NK-92 (cell line): ENCODE data around the gene C2CD4C.
"Not testable (repeated sequence)": the region's sequence is repeated elsewhere in the genome, so short reads cannot be mapped to it uniquely, and the experiment has no call there.

Source experiments
- DNase-seq: peaks from one replicate; lab custom pipeline; 2025; ENCODE audit not compliant: unreplicated experiment; lab: John Stamatoyannopoulos, UW

C2CD4C gene

DNA sequence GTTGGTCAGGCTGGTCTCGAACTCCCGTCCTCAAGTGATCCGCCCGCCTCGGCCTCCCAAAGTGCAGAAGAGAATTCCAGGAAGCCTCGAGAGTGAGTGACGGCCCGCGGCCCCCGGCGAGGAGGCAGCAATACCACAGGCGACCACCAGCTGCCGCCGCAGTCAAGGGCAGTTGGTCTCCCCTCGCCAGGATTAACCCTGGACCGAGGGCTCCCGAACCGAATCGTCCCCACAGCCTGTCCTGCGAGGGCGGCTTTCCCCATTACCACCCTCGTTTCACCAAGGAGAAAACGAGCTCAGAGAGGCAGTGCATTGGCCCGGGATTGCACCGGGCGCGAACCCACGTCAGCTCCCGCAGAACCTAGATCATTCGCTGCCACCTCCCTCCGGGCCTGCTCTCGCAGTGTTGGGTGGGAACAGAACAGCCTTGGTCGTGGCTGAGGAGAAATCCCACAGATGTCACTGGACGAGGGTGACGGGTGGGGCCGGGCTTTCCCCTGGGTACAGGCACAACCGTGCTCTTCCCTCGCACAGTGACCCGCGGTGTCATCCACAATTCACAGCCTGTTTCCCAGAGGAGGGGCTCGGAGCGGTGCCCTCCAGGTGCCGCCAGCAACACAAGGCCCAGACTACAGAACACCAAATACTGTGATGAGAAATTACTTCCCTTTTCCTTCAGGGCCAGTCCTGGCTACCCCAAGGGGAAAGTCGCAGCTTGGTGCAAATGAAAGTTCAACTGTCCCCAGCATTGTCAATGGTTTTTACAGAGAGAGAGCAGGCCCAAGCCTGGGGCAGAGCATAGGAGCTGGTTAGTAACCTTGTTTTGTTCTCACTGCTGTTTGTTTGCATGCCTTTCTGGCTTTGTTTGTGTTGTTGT lies 24.8 kb downstream of the C2CD4C start:
- no peak for DNase-seq

GRCh38 chr19:383040-383439 lies 25.9 kb downstream of the C2CD4C start:
- DNase-seq: no peak

- DNase-seq: not testable (repeated sequence)
These were observed 26.4 kb downstream of the C2CD4C start for GRCh38 chr19:382578-382977.

- DNase-seq: not testable (repeated sequence)
These were observed 27.0 kb downstream of the C2CD4C start for GRCh38 chr19:381901-382300.

- DNase-seq: not testable (repeated sequence)
These were observed 28.2 kb downstream of the C2CD4C start for GRCh38 chr19:380618-381219.

DNA sequence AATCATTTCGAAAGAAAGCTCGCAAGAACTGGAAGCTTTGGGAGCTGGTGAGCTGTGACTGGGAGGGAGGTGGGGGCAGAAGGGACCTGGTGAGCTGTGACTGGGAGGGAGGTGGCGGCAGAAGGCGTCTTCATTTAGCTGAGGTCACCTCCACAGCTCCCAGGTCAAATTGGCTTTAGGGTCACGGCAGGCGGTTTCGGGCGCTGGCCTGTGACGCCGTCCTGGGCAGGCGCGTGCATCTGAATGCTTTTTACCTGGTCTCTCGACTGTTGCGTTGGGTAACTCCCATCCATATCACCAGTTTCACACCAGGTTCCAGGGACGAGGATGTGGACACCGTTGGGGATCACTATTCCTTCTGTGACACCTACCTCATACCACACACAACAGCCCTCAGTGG lies 29.2 kb downstream of the C2CD4C start:
- no peak for DNase-seq

DNA sequence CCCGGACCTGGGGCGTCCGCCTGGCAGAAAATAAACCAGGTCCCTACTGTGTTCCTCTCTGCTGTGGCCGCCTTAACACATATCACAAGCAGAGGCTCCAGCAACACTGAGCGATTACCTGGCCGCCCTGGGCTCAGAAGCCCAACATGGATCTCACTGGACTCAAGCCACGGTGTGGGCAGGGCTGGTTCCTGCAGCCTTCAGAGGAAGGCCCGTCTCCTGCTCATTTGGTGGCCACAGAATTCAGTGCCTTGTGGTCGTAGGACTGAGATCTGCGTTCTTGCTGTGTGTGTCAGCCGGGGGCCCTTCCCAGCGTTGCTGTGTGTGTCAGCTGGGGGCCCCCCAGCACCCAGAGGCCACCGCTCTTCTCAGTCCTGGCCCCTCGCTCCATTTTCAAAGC lies 30.2 kb downstream of the C2CD4C start:
- DNase-seq: no peak

- DNase-seq: no peak
These were observed 31.0 kb downstream of the C2CD4C start for GRCh38 chr19:377801-378581.

DNA sequence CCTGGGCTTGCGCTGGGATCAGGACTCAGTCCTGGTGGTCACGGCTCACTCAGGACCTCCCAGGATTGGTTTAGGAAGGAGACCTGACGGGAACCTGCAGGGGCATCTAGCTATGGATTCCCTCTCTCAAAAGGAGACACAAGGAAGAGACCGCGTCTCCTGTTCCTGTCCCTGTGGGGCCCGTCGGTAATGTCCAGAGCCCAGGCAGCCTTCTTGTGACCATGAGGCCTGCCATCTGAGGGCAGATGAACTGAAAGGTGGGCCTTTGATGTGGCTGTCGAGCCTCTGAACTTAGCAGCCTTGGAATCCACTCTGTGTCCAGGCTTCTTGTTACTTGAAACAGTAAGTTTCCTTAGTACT lies 32.9 kb downstream of the C2CD4C start:
- DNase-seq: no peak

- no peak for DNase-seq
These were observed 33.4 kb downstream of the C2CD4C start for GRCh38 chr19:375395-376110.

- DNase-seq: no peak
These were observed 34.1 kb downstream of the C2CD4C start for GRCh38 chr19:374886-375235.

- no peak for DNase-seq
These were observed 34.6 kb downstream of the C2CD4C start for GRCh38 chr19:374183-374885.

DNA sequence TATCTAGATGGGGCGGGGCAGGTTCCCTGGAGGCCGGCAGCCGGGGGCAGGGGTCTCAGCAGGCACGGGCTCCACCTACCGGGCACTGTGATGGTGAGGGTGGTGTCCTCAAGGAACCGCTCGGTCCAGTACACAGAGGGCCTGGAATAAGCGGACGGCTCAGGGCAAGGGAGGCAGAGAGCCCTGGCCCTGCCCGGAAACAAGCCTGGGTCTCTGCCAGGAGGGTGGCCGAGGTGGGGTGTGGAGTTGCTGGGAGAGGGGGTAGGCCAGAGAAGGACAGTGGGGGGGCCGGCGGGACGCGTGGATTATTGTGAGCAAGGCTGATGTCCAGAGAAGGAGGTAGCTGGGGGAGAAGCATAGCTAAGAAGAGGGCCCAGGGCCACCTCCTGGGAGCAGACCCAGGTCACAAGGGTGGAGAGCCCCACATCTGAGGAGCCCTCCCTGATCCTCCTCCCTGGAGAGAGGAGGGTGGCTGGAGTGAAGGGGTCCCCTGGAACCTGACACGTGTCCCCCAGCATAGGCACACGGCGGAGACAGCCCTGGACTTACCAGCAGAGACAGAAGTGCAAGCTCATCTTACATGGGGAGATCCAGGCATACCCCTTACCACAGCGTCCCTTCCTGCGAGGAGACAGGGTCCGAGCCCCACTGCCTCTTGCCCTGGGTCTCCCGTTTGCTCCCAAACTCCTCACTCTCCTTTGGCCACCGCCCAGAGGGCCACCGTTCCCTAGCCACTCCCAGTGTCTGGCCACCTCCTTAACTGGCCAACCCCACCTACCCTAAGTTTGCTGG lies 35.4 kb downstream of the C2CD4C start:
- DNase-seq: no peak

DNA sequence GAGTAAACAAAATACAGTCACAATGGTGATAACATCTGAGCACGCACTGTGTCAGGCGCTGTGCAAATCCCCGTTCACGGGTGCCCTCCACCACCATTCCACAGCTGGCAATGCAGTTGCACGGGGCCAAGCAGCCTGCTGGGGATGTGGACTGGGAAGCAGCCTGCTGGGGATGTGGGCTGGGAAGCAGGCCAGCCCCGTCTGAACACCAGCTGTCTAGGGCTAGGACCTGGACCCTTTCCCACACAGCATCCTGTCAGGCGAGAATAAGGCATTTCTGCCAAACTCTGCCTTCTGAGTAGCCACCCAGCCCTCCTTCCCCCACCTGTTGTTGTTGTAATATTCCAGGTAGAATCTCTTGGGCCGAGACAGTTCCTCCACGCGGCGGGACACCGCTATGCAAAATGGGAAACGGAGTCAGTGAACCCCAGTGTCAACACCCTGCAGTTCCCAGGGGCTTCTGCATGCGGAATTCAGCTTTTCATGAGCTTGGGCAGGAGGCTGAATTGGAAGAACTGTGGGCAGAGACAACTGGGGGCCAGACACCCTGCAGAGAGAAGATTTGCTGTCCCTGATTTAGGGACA lies 36.5 kb downstream of the C2CD4C start:
- no peak for DNase-seq

GRCh38 chr19:371501-372168 lies 37.3 kb downstream of the C2CD4C start:
- DNase-seq: no peak

DNA sequence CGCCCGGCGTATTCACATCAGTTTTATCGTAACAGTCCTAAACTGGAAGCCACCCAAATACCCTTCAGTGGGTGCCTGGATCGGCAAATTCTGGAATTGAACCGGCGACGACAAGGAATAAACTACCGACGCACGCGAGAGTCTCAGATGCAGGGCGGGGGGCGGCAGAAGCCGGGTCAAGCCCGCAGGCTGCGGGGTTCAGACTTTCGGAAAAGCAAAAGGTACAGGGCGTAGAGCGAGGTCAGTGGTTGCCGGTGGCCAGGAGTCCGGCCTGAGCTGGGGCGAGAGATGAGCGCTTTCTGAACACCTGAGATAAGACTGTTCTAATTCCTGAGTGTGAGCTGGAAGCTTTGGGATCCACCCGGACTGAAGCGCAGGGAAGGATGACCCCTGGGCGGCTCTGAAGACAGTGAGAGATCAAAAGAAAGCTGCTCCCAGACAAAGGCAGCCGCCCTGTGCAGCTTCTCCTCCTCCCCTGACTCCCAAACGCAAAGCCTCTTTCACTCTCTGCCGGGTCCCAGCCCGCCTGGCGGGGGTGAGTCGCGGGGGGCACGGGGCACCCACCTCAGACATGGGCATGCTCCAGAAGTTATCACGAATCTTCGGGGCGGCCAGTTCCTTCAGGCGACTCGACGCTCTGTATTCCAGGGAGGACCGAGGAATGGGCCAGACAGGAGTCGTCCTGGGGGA lies 38.2 kb downstream of the C2CD4C start:
- no peak for DNase-seq

- DNase-seq: no peak
These were observed 39.1 kb downstream of the C2CD4C start for GRCh38 chr19:369876-370275.

GRCh38 chr19:369256-369655 lies 39.7 kb downstream of the C2CD4C start:
- DNase-seq: no peak
